Measurements from ENCODE around the gene ADM5.

DNA sequence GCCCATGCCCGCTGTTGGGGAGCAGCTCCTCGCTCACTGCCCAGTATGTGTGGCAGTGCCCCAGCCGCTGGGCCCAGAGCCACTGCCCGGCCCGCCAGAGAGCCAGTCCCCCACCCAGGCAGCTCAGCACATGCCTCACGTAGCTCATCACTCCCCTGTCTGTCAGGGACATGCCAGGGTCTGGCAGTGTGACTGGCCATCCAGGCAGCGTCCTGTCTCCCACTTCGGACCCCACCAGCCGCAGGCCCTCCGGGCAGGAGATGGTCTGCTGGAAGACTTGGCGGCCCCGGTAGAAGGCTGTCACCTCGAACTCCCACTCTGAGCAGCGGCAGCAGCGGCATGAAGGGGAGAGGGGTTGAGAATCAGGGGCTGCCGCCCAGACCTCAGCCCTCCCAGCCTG, 27.4 kb upstream of the ADM5 start:
- TF ChIP-seq EP300 (IDR thresholded peaks at IDR 0.05) (no peak), POLR2A (IDR thresholded peaks at IDR 0.05; ENCODE audit: low read length) (no peak), KDM1A (IDR thresholded peaks at IDR 0.05; ENCODE audit: low read depth) (no peak), JUN (IDR thresholded peaks at IDR 0.05) (no peak), CBX2 (IDR thresholded peaks at IDR 0.05; ENCODE audit: borderline replicate concordance, low read depth) (no peak), POLR2AphosphoS2 (conservative IDR thresholded peaks at IDR 0.05; ENCODE audit: low read length) (no peak)
- TF ChIP-seq, protein P1, sequence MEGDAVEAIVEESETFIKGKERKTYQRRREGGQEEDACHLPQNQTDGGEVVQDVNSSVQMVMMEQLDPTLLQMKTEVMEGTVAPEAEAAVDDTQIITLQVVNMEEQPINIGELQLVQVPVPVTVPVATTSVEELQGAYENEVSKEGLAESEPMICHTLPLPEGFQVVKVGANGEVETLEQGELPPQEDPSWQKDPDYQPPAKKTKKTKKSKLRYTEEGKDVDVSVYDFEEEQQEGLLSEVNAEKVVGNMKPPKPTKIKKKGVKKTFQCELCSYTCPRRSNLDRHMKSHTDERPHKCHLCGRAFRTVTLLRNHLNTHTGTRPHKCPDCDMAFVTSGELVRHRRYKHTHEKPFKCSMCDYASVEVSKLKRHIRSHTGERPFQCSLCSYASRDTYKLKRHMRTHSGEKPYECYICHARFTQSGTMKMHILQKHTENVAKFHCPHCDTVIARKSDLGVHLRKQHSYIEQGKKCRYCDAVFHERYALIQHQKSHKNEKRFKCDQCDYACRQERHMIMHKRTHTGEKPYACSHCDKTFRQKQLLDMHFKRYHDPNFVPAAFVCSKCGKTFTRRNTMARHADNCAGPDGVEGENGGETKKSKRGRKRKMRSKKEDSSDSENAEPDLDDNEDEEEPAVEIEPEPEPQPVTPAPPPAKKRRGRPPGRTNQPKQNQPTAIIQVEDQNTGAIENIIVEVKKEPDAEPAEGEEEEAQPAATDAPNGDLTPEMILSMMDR (IDR thresholded peaks at IDR 0.05), result no peak
- TF ChIP-seq, protein P2, sequence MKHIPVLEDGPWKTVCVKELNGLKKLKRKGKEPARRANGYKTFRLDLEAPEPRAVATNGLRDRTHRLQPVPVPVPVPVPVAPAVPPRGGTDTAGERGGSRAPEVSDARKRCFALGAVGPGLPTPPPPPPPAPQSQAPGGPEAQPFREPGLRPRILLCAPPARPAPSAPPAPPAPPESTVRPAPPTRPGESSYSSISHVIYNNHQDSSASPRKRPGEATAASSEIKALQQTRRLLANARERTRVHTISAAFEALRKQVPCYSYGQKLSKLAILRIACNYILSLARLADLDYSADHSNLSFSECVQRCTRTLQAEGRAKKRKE (CRISPR knock-in tag; IDR thresholded peaks at IDR 0.05; ENCODE audit: low read depth), result no peak
